Measurements from ENCODE around the gene ENKUR. TPM values are rescaled to one million over a fixed set of nuclear protein-coding genes. Genes with fewer than 3 reads are reported as not detected.
A peak's percentile ranks its signal among the peaks of the same experiment; 100 is the strongest.

The ENKUR gene
- total RNA-seq, 4 donors from 2014 or later = 0.33 to 0.73 TPM; not detected in 2

GRCh38 chr10:24998044-24998443 lies 17.9 kb downstream of the ENKUR start:
- H3K36me3 ChIP-seq = no peaks in the 10 kb centered on the region
- H3K9me3 ChIP-seq = no peaks in the 10 kb centered on the region
- TF ChIP-seq POLR2A (IDR thresholded peaks at IDR 0.05) = no peak
- no peak for TF ChIP-seq CTCF (IDR thresholded peaks at IDR 0.05)
- WGBS, 2 donors = 91% methylated on average over 3 of the region's 3 CpGs
- H3K4me3 ChIP-seq (replicated peaks in 1 of 3) = no peak overlapping the region
- H3K27ac ChIP-seq = no peak overlapping the region
- H3K4me1 ChIP-seq = peaks cover 0 to 8% of the 10 kb centered on the region in 2 donors
- H3K27me3 ChIP-seq = no peaks in the 10 kb centered on the region
- no peak for DNase-seq
- intact Hi-C loops (cut with DNase I) = no loop called here

GRCh38 chr10:24995072-24995471 lies 20.9 kb downstream of the ENKUR start:
- Histone ChIP-seq H3K9me3 (no peaks in the 10 kb centered on the region), H3K27ac (no peak overlapping the region), H3K4me3 (replicated peaks in 1 of 3) (no peak overlapping the region), H3K36me3 (no peaks in the 10 kb centered on the region), H3K4me1 (peaks cover 0 to 10% of the 10 kb centered on the region in 2 donors), H3K27me3 (no peaks in the 10 kb centered on the region)
- DNase-seq = no peak
- TF ChIP-seq CTCF (IDR thresholded peaks at IDR 0.05) (no peak), POLR2A (IDR thresholded peaks at IDR 0.05) (no peak)
- intact Hi-C loops (cut with DNase I) = no loop called here

GRCh38 chr10:24993237-24993958 lies 22.6 kb downstream of the ENKUR start:
- H3K4me1 ChIP-seq = peaks cover 0 to 10% of the 10 kb centered on the region in 2 donors
- H3K4me3 ChIP-seq (replicated peaks in 1 of 3) = no peak overlapping the region
- 95 to 98% methylated on average over 1 of the region's 1 CpG for WGBS, 2 donors
- intact Hi-C loops (cut with DNase I) = no loop called here
- H3K36me3 ChIP-seq = no peaks in the 10 kb centered on the region
- H3K9me3 ChIP-seq = no peaks in the 10 kb centered on the region
- H3K27ac ChIP-seq = peak overlapping the region in 2 of 3 donors; percentile 50 to 64
- no peak for TF ChIP-seq CTCF (IDR thresholded peaks at IDR 0.05)
- no peak for TF ChIP-seq POLR2A (IDR thresholded peaks at IDR 0.05)
- no peaks in the 10 kb centered on the region for H3K27me3 ChIP-seq
- DNase-seq = peak; percentile 50 to 58

- DNase-seq = no peak
- intact Hi-C loops (cut with DNase I) = no loop called here
- no peaks in the 10 kb centered on the region for H3K9me3 ChIP-seq
- no peak overlapping the region for H3K4me3 ChIP-seq (replicated peaks in 1 of 3)
- H3K36me3 ChIP-seq = no peaks in the 10 kb centered on the region
- peak overlapping the region in 1 of 3 donors; percentile 42 for H3K27ac ChIP-seq
- TF ChIP-seq POLR2A (IDR thresholded peaks at IDR 0.05) (no peak), CTCF (IDR thresholded peaks at IDR 0.05) (no peak)
- H3K27me3 ChIP-seq = no peaks in the 10 kb centered on the region
- 67 to 69% methylated on average over 3 of the region's 3 CpGs for WGBS, 2 donors
- peaks cover 0 to 10% of the 10 kb centered on the region in 2 donors for H3K4me1 ChIP-seq
These were observed 23.3 kb downstream of the ENKUR start for GRCh38 chr10:24992512-24993133.

GRCh38 chr10:24991298-24991697 lies 24.7 kb downstream of the ENKUR start:
- no peak for DNase-seq
- 94 to 95% methylated on average over 13 of the region's 13 CpGs for WGBS, 2 donors
- Histone ChIP-seq H3K4me1 (peaks cover 0 to 10% of the 10 kb centered on the region in 2 donors), H3K27me3 (no peaks in the 10 kb centered on the region), H3K9me3 (no peaks in the 10 kb centered on the region), H3K36me3 (no peaks in the 10 kb centered on the region), H3K4me3 (replicated peaks in 1 of 3) (no peak overlapping the region), H3K27ac (no peak overlapping the region)
- intact Hi-C loops (cut with DNase I) = no loop called here
- TF ChIP-seq CTCF (IDR thresholded peaks at IDR 0.05) = no peak
- no peak for TF ChIP-seq POLR2A (IDR thresholded peaks at IDR 0.05)

All from thyroid gland (tissue), 4 donors.